Measurements from ENCODE around the gene PIK3R6. TPM values are rescaled to one million over a fixed set of nuclear protein-coding genes. Genes with fewer than 3 reads are reported as not detected.

PIK3R6 gene
- total and polyA plus RNA-seq, 10 of the 15 experiments (the other 5 are each of a cell fraction or from before 2014, with no cell fraction given), result 6.7 to 146 (median 68.2) TPM

- TF ChIP-seq BHLHE40 (IDR thresholded peaks at IDR 0.05; ENCODE audit: borderline replicate concordance in 1 of 2, low read depth in 2 of 2, low read length in 1 of 2) (0 out of 4 replicates have a peak, but pooled peaks of 1 of the 2 experiments have one; percentile 6), POLR2AphosphoS5 (IDR thresholded peaks at IDR 0.05; ENCODE audit: low read length) (peak; percentile 92), CREB1 (IDR thresholded peaks at IDR 0.05; ENCODE audit: low read depth) (peak; percentile 35; the same call in 1 of the 2 replicates), ATF7 (IDR thresholded peaks at IDR 0.05; ENCODE audit: low read depth) (no peak), SKIL (IDR thresholded peaks at IDR 0.05; ENCODE audit: low read depth, poor library complexity, severe bottlenecking) (peak; percentile 36), SMAD5 (IDR thresholded peaks at IDR 0.05; ENCODE audit: low read depth) (peak; percentile 72; the same call in 1 of the 2 replicates), YBX1 (IDR thresholded peaks at IDR 0.05) (no peak), TAF1 (IDR thresholded peaks at IDR 0.05; ENCODE audit: borderline replicate concordance, low read depth, low read length) (peak; percentile 81), MLLT1 (IDR thresholded peaks at IDR 0.05) (0 out of 2 replicates have a peak, but pooled peaks have one; percentile 51), EGR1 (IDR thresholded peaks at IDR 0.05; ENCODE audit: borderline replicate concordance in 1 of 2, low read depth in 2 of 2, low read length in 2 of 2) (no peak), CHD2 (IDR thresholded peaks at IDR 0.05; ENCODE audit: borderline replicate concordance, low read depth, low read length) (no peak), SRF (IDR thresholded peaks at IDR 0.05; ENCODE audit: low read depth in 2 of 2, low read length in 2 of 2) (no peak), PML (IDR thresholded peaks at IDR 0.05; ENCODE audit: low read length) (peak; percentile 72; the same call in 1 of the 2 replicates), CEBPB (IDR thresholded peaks at IDR 0.05; ENCODE audit: borderline replicate concordance in 1 of 2, low read depth in 2 of 2, low read length in 2 of 2) (no peak), POU2F2 (IDR thresholded peaks at IDR 0.05; ENCODE audit: borderline replicate concordance, low read depth, low read length) (peak; percentile 70; the same call in 2 of the 3 replicates), MTA3 (IDR thresholded peaks at IDR 0.05; ENCODE audit: borderline replicate concordance, low read length) (no peak), CBFB (IDR thresholded peaks at IDR 0.05; ENCODE audit: low read depth) (peak; percentile 56), DPF2 (IDR thresholded peaks at IDR 0.05) (peak; percentile 24; the same call in 1 of the 2 replicates), USF2 (IDR thresholded peaks at IDR 0.05; ENCODE audit: borderline replicate concordance, low read depth, low read length) (no peak), SIN3A (IDR thresholded peaks at IDR 0.05; ENCODE audit: low read depth, low read length) (no peak), BACH1 (IDR thresholded peaks at IDR 0.05; ENCODE audit: borderline replicate concordance) (peak; percentile 29; the same call in 1 of the 2 replicates), NBN (IDR thresholded peaks at IDR 0.05) (peak; percentile 29; the same call in 1 of the 2 replicates), RELA (IDR thresholded peaks at IDR 0.05; ENCODE audit: borderline replicate concordance, partially characterized antibody) (no peak), PBX3 (IDR thresholded peaks at IDR 0.05; ENCODE audit: insufficient replicate concordance, low read depth, low read length) (no peak), POLR2A (IDR thresholded peaks at IDR 0.05; ENCODE audit: low read depth, low read length) (peak; percentile 83)
Measured at GRCh38 chr17:8867361-8867981, at the start of gene PIK3R6 (continued).

All from GM12878 (cell line).